Progenitor cell of endocrine pancreas (in vitro differentiated cells): ENCODE measurements around the gene ZNF79. TPM values are rescaled to one million over a fixed set of nuclear protein-coding genes. Genes with fewer than 3 reads are reported as not detected.

Source experiments
- DNase-seq: peaks from one replicate; pipeline ENCODE4 v3.0.0; 2021; ENCODE audit warnings: low spot score; ENCODE audit not compliant: unreplicated experiment
- H3K27ac Mint-ChIP-seq: 2 replicates; pipeline ENCODE4 v1.8.0; 2021; ENCODE audit warnings: mild to moderate bottlenecking, moderate library complexity, mixed read lengths
- H3K27me3 Mint-ChIP-seq: 2 replicates; pipeline ENCODE4 v1.8.0; 2021; ENCODE audit warnings: mixed read lengths
- H3K36me3 Mint-ChIP-seq: 2 replicates; pipeline ENCODE4 v1.8.0; 2022; ENCODE audit warnings: mixed read lengths; ENCODE audit not compliant: insufficient read depth
- H3K4me1 Mint-ChIP-seq: 2 replicates; pipeline ENCODE4 v1.8.0; 2021; ENCODE audit warnings: low read depth, mixed read lengths
- H3K4me3 Mint-ChIP-seq: 2 replicates; pipeline ENCODE4 v1.8.0; 2021; ENCODE audit warnings: low read depth, mild to moderate bottlenecking, moderate library complexity, mixed read lengths
- H3K9me3 Mint-ChIP-seq: 2 replicates; pipeline ENCODE4 v1.8.0; 2021; ENCODE audit warnings: low read depth, mixed read lengths
- total RNA-seq: library from RNA; stranded (reverse); gene quantifications from 2 replicates; pipeline ENCODE4 v1.2.1, GENCODE V29; 2021
- TF ChIP-seq, protein P1 (sequence below): fragments of 200-600 bp; sonication (generic); IDR thresholded peaks from one replicate; pipeline ENCODE4 v1.5.0; 2021; ENCODE audit warnings: antibody characterized with exemption, mild to moderate bottlenecking; ENCODE audit not compliant: unreplicated experiment

The ZNF79 gene
- total RNA-seq, 1 donor from 2014 or later = 12.4 TPM

GRCh38 chr9:127492616-127493015, 68.4 kb downstream of the ZNF79 start:
- H3K4me3 Mint-ChIP-seq = no peak overlapping the region
- H3K9me3 Mint-ChIP-seq = no peaks in the 10 kb centered on the region
- no peaks in the 10 kb centered on the region for H3K27me3 Mint-ChIP-seq
- TF ChIP-seq, protein P1, sequence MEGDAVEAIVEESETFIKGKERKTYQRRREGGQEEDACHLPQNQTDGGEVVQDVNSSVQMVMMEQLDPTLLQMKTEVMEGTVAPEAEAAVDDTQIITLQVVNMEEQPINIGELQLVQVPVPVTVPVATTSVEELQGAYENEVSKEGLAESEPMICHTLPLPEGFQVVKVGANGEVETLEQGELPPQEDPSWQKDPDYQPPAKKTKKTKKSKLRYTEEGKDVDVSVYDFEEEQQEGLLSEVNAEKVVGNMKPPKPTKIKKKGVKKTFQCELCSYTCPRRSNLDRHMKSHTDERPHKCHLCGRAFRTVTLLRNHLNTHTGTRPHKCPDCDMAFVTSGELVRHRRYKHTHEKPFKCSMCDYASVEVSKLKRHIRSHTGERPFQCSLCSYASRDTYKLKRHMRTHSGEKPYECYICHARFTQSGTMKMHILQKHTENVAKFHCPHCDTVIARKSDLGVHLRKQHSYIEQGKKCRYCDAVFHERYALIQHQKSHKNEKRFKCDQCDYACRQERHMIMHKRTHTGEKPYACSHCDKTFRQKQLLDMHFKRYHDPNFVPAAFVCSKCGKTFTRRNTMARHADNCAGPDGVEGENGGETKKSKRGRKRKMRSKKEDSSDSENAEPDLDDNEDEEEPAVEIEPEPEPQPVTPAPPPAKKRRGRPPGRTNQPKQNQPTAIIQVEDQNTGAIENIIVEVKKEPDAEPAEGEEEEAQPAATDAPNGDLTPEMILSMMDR = no peak
- peaks cover 11% of the 10 kb centered on the region for H3K36me3 Mint-ChIP-seq
- H3K4me1 Mint-ChIP-seq = no peaks in the 10 kb centered on the region
- no peak overlapping the region for H3K27ac Mint-ChIP-seq
- no peak for DNase-seq

GRCh38 chr9:127493592-127494303, 69.6 kb downstream of the ZNF79 start:
- DNase-seq = no peak
- Mint-ChIP-seq H3K27ac (no peak overlapping the region), H3K9me3 (no peaks in the 10 kb centered on the region), H3K36me3 (peaks cover 12% of the 10 kb centered on the region), H3K4me3 (no peak overlapping the region), H3K27me3 (no peaks in the 10 kb centered on the region), H3K4me1 (no peaks in the 10 kb centered on the region)
- TF ChIP-seq, protein P1 = no peak

- Mint-ChIP-seq H3K9me3 (no peaks in the 10 kb centered on the region), H3K4me3 (no peak overlapping the region), H3K27me3 (no peaks in the 10 kb centered on the region), H3K4me1 (no peaks in the 10 kb centered on the region), H3K36me3 (peaks cover 10% of the 10 kb centered on the region), H3K27ac (peak overlapping the region; percentile 45)
- TF ChIP-seq, protein P1 = no peak
- no peak for DNase-seq
Observed at GRCh38 chr9:127494304-127494702, 70.1 kb downstream of the ZNF79 start.

Other genes starting within 250 kb of the ZNF79 start
- gene GARNL3, start 159.6 kb upstream of the ZNF79 start, total RNA-seq = 21.4 and 28.3 TPM in 2 replicates
- gene SLC2A8, start 27.2 kb upstream of the ZNF79 start, total RNA-seq = 48.0 and 50.7 TPM in 2 replicates
- gene RPL12, start 27.0 kb downstream of the ZNF79 start, total RNA-seq = 1,044 and 1,067 TPM in 2 replicates
- 28.5 TPM in 2 replicates for gene LRSAM1, start 27.1 kb downstream of the ZNF79 start, total RNA-seq
- 23.4 and 24.8 TPM in 2 replicates for gene STXBP1, start 187.9 kb downstream of the ZNF79 start, total RNA-seq